KOPT-K1 (cell line): ENCODE results near the gene SYT12.
"Not testable (repeated sequence)": the region's sequence is repeated elsewhere in the genome, so short reads cannot be mapped to it uniquely, and the experiment has no call there.

Experiments used
- H3K27ac ChIP-seq: fragments of 200-600 bp; sonication (generic); 2 replicates; pipeline ENCODE4 v1.5.1; 2016; ENCODE audit warnings: antibody characterized with exemption, mild to moderate bottlenecking, low read depth, low read length; ENCODE audit not compliant: poor library complexity, severe bottlenecking
- H3K36me3 ChIP-seq: fragments of 200-600 bp; sonication (generic); 2 replicates; pipeline ENCODE4 v1.5.1; 2017; ENCODE audit warnings: antibody characterized with exemption, mild to moderate bottlenecking, low read length, moderate library complexity; ENCODE audit not compliant: insufficient read depth
- H3K9me3 ChIP-seq: fragments of 200-600 bp; sonication (generic); 2 replicates; pipeline ENCODE4 v1.5.1; 2017; ENCODE audit warnings: antibody characterized with exemption, low read length, mild to moderate bottlenecking; ENCODE audit not compliant: insufficient read depth, poor library complexity, severe bottlenecking

Gene SYT12

DNA sequence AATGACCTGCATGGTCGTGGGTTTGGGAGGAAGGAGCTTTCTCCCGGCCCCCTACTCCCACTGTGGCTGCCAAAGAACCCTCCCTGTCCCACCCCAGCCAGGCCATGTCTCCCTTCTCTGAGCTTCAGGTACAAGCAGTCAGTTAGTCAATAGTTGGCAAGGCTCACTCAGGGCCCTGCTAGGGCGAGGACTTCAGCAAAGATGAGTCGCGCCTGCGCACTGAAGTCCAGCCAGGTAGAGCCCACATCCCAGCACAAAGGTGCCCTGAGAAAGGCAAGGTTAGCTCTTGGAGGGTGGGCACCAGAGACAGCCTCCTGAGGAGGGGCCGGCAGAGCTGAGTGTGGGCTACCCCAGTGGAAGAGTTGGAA lies 36.8 kb upstream of the SYT12 start:
- Histone ChIP-seq H3K27ac (no peak overlapping the region), H3K36me3 (no peaks in the 10 kb centered on the region), H3K9me3 (no peaks in the 10 kb centered on the region)

DNA sequence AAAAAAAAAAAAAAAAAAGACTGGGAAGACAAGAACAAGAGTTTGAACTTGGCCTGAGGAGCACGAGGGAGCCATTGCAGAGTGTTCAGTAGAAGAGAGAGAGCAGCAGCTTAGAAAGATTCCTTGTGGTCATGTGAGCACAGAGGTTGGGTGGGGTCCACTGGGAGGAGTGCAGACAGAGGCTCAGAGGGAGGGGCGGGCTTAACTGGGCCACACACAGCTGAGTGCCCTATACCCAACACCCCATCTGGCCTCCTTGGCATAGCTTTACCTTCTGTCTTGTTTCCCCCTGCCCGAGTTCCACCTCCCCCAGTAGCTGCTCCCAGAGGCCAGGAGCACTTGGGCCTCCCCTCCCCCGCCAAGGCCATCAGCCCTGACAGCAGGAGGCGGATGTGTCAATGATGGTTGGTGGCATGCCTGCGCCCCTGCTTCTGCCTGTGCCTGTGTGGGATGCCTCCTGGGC lies 35.7 kb upstream of the SYT12 start:
- H3K27ac ChIP-seq = no peak overlapping the region
- no peaks in the 10 kb centered on the region for H3K9me3 ChIP-seq
- H3K36me3 ChIP-seq = no peaks in the 10 kb centered on the region

DNA sequence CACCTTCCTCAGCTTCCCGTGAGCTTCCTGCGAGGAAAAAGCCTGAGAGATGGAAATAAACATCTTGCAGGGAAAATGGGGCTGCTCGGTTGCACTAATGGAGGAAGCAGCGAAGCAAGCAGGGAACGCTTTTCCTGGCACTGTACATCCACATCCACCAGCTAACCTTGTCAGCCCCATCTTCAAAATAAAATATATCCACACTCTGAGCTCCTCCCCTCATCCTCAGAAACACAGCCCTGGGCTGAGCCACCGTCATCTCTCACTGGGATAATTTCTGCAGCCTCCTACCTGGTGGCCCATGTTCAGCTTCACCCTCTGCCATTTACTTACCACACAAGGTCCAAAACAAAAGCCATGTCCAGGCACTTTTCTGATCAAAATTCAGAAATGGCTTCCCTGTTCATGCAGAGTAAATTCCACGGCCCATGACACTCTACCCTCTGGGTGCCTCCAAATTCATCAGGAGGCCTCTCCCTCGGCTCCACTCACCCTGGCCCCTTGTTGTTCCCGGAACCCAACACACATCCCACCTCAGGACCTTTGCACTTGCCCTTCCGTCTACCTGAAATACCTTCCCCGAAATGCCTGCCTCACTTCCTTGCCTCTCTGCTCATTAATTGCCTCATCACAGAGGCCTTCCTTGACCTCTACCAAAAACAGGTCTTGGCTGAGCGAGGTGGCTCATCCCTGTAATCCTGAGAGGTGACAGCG lies 34.9 kb upstream of the SYT12 start:
- Histone ChIP-seq H3K27ac (no peak overlapping the region), H3K36me3 (no peaks in the 10 kb centered on the region), H3K9me3 (no peaks in the 10 kb centered on the region)

DNA sequence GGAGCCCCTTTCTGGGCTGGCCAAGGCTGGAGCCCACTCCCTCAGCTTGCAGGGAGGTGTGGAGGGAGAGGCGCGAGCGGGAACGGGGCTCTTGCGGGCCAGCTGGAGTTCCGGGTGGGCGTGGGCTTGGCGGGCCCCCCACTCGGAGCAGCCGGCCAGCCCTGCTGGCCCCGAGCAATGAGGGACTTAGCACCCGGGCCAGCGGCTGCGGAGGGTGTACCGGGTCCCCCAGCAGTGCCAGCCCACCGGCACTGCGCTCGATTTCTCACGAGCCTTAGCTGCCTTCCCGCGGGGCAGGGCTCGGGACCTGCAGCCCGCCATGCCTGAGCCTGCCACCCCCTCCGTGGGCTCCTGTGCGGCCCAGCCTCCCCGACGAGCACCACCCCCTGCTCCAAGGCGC lies 34.2 kb upstream of the SYT12 start:
- not testable (repeated sequence) for H3K9me3 ChIP-seq, H3K36me3 ChIP-seq, H3K27ac ChIP-seq

DNA sequence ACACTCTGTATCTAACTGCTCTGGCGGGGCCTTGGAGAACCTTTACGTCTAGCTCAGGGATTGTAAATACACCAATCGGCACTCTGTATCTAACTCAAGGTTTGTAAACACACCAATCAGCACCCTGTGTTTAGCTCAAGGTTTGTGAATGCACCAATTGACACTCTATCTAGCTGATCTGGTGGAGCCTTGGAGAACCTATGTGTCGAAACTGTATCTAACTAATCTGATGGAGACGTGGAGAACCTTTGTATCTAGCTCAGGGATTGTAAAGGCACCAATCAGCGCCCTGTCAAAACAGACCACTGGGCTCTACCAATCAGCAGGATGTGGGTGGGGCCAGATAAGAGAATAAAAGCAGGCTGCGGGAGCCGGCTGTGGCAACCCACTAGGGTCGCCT lies 33.6 kb upstream of the SYT12 start:
- not testable (repeated sequence) for H3K36me3 ChIP-seq, H3K27ac ChIP-seq, H3K9me3 ChIP-seq

DNA sequence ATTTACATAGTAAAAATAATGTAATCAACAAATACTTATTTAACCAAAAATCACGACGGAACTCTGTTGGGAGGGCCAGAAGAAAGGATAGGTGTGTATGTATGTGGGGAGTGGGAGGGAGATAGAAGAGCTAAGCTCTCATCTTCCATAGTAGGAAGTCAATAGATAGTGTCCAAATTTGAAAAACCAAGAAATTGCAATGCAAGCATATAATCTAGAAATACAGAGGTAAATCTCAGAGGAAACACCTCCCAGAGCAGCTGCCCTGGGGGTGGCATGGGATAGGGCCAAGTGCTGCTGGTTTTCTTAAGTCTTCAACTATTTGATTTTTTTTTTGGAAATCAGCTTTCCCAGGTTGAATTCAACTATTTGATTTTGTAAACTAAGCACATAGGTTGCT lies 30.9 kb upstream of the SYT12 start:
- Histone ChIP-seq H3K27ac (no peak overlapping the region), H3K36me3 (no peaks in the 10 kb centered on the region), H3K9me3 (no peaks in the 10 kb centered on the region)

DNA sequence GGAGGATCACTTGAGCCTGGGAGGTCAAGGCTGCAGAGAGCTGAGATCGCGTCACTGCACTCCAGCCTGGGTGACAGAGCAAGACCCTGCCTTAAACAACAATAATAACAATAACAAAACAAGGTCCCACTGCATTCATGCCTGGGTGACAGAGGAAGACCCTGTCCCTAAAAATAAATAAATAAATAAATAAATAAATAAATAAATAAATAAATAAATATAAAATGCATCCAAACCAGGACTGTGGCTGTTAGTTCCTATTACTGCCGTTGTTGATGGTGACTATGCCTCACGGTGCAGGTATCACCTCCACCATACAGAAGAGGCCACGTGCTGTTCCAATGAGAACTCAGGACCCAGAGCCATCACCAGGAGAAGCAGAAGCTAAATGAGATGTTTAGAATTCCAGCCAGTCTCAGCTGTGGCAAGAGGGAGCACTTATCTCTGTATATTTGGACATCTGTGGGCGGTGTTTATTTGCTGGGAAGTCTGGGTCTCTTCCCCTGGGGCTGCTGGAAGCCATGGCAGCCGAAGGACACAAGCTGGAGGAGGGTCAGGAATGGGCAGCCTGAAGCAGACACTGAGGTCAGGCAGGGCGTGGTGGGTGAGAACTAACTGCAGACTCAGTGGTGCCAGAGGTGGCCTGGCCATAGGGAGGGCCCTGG lies 26.2 kb upstream of the SYT12 start:
- no peaks in the 10 kb centered on the region for H3K9me3 ChIP-seq
- no peaks in the 10 kb centered on the region for H3K36me3 ChIP-seq
- no peak overlapping the region for H3K27ac ChIP-seq

DNA sequence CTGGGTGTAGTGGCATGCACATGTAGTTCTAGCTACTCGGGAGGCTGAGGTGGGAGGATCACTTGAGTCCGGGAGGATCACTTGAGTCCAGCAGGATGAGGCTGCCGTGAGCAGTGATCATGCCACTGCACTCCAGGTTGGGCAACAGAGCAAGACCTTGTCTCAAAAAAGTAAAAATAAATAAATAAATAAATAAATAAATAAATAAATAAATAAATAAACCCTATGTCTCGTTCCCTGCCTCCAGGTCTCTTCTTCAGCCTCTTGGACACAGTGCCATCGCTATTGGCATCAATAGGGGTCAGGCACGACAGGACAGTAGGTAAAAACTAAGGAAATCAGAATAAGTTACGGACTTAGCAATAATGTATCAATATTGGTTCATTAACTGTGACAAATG lies 23.4 kb upstream of the SYT12 start:
- Histone ChIP-seq H3K9me3 (no peaks in the 10 kb centered on the region), H3K36me3 (no peaks in the 10 kb centered on the region), H3K27ac (no peak overlapping the region)

DNA sequence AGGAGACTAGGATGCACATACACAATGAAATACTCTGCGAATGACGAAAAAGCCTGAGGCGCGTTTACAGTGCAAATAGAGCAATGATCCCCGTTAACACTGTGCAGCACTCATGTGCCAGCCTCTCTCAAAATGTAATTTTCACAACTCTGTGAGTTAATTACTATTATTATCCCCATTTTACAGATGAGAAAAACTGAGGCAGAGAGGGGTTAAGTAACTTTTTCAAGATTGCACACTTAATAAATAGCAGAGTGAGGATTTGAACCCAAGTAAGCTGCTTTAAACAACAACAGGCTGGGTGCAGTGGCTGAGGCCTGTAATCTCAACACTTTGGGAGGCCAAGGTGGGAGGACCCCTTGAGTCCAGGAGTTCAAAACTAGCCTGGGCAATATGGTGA lies 21.6 kb upstream of the SYT12 start:
- Histone ChIP-seq H3K36me3 (no peaks in the 10 kb centered on the region), H3K9me3 (no peaks in the 10 kb centered on the region)

DNA sequence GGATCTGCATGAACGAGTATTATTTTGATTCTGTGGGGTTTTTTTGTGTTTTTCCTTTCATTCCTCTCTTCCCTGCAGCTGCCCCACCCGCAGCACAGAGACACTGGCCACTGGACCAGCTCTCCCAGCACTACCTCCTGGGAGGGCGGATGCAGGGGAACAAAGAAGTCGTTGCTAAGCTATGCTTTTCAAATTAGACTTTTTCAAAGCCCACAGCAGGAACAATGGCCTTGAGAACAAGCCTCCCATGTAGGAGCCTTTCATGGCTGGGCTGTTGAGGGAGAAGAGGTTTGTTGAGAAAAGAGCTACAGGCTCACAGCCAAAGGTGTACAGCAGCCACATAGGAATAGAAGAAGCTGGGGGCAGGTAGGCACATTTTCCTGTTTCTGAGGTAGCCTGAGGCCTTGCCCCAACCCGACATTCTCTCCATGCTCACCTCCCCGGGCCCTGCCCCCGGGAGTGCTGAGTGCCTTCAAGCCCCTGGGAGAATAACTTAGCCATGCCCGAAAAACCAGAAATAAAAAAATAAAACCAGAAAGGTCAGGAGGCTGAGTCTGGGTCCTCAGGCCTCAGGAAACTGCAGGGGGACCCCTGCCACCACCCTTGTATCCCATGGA lies 20.5 kb upstream of the SYT12 start:
- H3K9me3 ChIP-seq = no peaks in the 10 kb centered on the region
- H3K27ac ChIP-seq = no peak overlapping the region
- no peaks in the 10 kb centered on the region for H3K36me3 ChIP-seq

More for the DNA sequence above, 21.6 kb upstream of the SYT12 start:
- H3K27ac ChIP-seq = no peak overlapping the region

DNA sequence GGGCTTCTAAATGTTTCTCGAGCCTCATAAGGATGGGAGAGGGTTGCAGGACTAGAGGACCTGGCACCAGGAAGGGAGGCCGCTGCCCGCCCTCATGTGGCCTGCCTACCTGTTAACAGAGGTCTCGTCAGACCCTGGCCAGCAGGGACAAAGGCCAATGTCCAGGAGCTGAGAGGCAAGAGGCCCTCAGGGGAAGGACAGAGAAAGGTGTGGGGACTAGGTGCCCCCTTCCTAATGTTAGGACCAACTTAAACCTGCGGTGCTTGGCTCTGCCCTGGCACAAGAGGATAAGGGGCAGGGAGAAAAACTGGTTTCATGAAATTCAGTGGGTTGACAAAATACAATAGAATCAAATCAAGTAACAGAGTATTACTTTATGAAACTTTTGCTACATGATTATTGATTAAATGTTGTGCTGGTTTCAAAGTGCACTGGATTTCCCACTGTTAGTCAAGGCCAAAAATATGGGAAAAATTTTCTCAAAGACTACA lies 20.0 kb upstream of the SYT12 start:
- Histone ChIP-seq H3K9me3 (no peaks in the 10 kb centered on the region), H3K36me3 (no peaks in the 10 kb centered on the region), H3K27ac (no peak overlapping the region)

DNA sequence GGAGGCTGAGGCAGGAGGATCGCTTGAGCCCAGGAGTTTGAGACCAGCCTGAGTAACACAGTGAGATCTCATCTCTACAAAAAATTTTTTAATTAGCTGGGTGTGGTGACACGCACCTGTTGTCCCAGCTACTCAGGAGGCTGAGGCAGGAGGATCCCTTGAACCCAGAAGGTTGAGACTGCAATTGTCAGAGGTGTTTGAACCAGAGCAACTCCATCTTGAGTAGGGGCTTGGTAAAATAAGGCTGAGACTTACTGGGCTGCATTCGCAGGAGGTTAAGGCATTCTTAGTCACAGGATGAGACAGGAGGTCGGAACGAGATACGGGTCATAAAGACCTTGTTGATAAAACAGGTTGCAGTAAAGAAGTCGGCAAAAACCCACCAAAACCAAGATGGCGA lies 17.7 kb upstream of the SYT12 start:
- not testable (repeated sequence) for H3K27ac ChIP-seq

DNA sequence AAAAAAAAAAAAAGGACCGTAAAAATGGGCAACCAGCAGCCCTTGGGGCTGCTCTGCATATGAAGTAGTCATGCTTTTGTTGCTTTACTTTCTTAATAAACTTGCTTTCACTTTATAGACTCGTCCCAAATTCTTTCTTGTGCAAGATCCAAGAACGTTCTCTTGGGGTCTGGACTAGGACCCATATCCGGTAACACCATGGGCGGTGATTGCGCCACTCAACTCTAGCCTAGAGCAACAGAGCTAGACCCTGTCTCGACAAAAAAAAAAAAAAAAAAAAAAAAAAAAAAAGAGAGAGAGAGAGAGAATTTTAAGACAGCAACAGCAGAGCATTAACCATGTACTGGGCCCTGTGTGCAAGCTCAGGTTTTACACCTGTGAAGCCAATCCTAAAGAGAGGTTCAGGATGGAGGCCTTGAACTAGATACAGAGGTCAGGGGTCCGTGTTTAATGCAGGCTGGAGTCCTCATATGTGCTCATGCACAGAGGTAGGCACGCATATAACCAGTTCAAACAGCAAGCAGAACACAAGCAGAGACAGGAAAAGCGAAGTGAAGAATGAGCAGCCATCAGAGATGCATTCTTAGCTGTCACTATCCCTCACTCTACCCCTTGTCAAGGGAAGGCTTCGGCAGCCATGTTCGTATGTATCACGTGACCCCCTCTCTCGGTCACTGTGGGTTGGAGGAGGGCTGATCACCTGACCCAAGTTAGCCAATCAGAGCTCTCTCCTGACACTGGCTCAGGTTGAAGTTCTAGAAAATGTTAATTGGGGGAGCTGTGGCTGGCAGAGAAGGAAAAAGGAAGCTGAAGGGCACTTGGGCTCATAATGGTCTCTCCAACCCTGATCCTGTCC lies 16.7 kb upstream of the SYT12 start:
- H3K27ac ChIP-seq = no peak overlapping the region
- no peaks in the 10 kb centered on the region for H3K9me3 ChIP-seq
- no peaks in the 10 kb centered on the region for H3K36me3 ChIP-seq

More for the DNA sequence above, 17.7 kb upstream of the SYT12 start:
- H3K9me3 ChIP-seq, H3K36me3 ChIP-seq: not testable (repeated sequence)

DNA sequence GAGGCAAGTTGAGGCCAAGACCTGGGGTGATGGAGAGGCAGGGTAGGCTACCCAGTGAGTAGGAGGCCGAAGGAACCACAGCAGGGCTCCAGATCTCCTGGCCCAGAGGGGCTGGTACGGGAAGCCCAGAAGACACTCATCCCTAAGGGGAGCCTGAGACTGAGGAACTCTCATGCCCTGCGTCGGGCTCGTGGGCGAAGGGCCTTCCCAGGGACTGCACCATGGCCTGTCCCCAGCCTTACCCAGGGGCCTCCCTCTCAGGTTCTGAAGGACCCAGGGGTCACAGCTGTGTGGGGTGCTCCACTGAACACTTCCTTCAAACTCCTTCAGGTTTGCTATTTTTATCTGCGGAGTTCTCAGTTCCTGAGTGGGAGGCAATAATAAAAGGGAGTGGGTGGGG lies 15.8 kb upstream of the SYT12 start:
- H3K27ac ChIP-seq = no peak overlapping the region
- H3K9me3 ChIP-seq = no peaks in the 10 kb centered on the region
- no peaks in the 10 kb centered on the region for H3K36me3 ChIP-seq
